HEK293 (cell line): ENCODE data around the gene BORCS6.

ENCODE experiments used
- CTCF ChIA-PET: fragments of 350-600 bp; formaldehyde crosslinking; extraction: SDS; loops from one replicate; lab custom pipeline; 2021; ENCODE audit warnings: antibody characterized with exemption; lab: Yijun Ruan, JAX
- POLR2A ChIA-PET: fragments of 300-600 bp; formaldehyde crosslinking; extraction: SDS; loops from one replicate; lab custom pipeline; 2020; ENCODE audit warnings: antibody characterized with exemption, inconsistent platforms; lab: Yijun Ruan, JAX
- H3K27ac ChIP-seq: fragments of 200-500 bp; sonication (Bioruptor generic); 2 replicates; pipeline ENCODE4 v1.5.1; 2014; ENCODE audit warnings: low read depth, low read length, control low read depth, inconsistent platforms; ENCODE audit errors: extremely low read depth
- H3K36me3 ChIP-seq, 2 experiments: fragments of 200-500 bp in 1 of 2; sonication (Bioruptor generic) in 1 of 2; 1 replicate in 1 of 2; 2 replicates in 1 of 2; pipeline ENCODE4 v1.5.1; 2014 to 2017; ENCODE audit warnings: inconsistent platforms in 2 of 2, low read length in 2 of 2; ENCODE audit not compliant: control insufficient read depth in 2 of 2, insufficient read depth in 1 of 2
- H3K4me1 ChIP-seq: fragments of 200-500 bp; sonication (Bioruptor generic); 2 replicates; pipeline ENCODE4 v1.5.1; 2014; ENCODE audit warnings: mild to moderate bottlenecking, low read length, inconsistent platforms; ENCODE audit not compliant: control insufficient read depth, insufficient read depth
- H3K4me3 ChIP-seq: 2 replicates; pipeline ENCODE4 v1.5.1; 2011; ENCODE audit warnings: low read depth, mild to moderate bottlenecking, control low read depth, low read length, moderate library complexity
- H3K9me3 ChIP-seq: fragments of 200-500 bp; sonication (Bioruptor generic); 2 replicates; pipeline ENCODE4 v1.5.1; 2014; ENCODE audit warnings: low read depth, low read length, inconsistent platforms; ENCODE audit not compliant: control insufficient read depth, insufficient read depth
- BCL11B ChIP-seq: fragments of 450-650 bp; formaldehyde crosslinking; IDR thresholded peaks from 2 replicates; pipeline ENCODE4 v1.5.1; 2016; ENCODE audit warnings: low read depth, missing biosample characterization, missing genetic modification characterization
- MEIS1 ChIP-seq: sonication (generic); formaldehyde crosslinking; IDR thresholded peaks from 2 replicates; pipeline ENCODE4 v1.8.1; 2022; ENCODE audit warnings: missing genetic modification reagents, mild to moderate bottlenecking, borderline replicate concordance
- OSR2 ChIP-seq: fragments of 450-650 bp; formaldehyde crosslinking; IDR thresholded peaks from 2 replicates; pipeline ENCODE4 v1.5.1; 2016; ENCODE audit warnings: missing biosample characterization, missing genetic modification characterization
- PRDM2 ChIP-seq: fragments of 450-650 bp; formaldehyde crosslinking; IDR thresholded peaks from 2 replicates; pipeline ENCODE4 v1.5.1; 2016; ENCODE audit warnings: missing biosample characterization, missing genetic modification characterization, borderline replicate concordance
- SCRT1 ChIP-seq: fragments of 450-650 bp; formaldehyde crosslinking; IDR thresholded peaks from 2 replicates; pipeline ENCODE4 v1.5.1; 2016; ENCODE audit warnings: missing biosample characterization, missing genetic modification characterization, borderline replicate concordance
- SP3 ChIP-seq: fragments of 450-650 bp; formaldehyde crosslinking; IDR thresholded peaks from 2 replicates; pipeline ENCODE4 v1.5.1; 2016; ENCODE audit warnings: missing biosample characterization, missing genetic modification characterization
- YY2 ChIP-seq: fragments of 450-650 bp; formaldehyde crosslinking; IDR thresholded peaks from 2 replicates; pipeline ENCODE4 v1.5.1; 2016; ENCODE audit warnings: missing biosample characterization, missing genetic modification characterization
- ZNF239 ChIP-seq: fragments of 450-650 bp; formaldehyde crosslinking; IDR thresholded peaks from 2 replicates; pipeline ENCODE4 v1.5.1; 2016; ENCODE audit warnings: missing biosample characterization, missing genetic modification characterization
- ZNF292 ChIP-seq: fragments of 450-650 bp; formaldehyde crosslinking; IDR thresholded peaks from 2 replicates; pipeline ENCODE4 v1.5.1; 2016; ENCODE audit warnings: low read depth, missing biosample characterization, missing genetic modification characterization, borderline replicate concordance
- ZNF362 ChIP-seq: fragments of 450-650 bp; formaldehyde crosslinking; IDR thresholded peaks from 2 replicates; pipeline ENCODE4 v1.5.1; 2016; ENCODE audit warnings: missing biosample characterization, missing genetic modification characterization
- ZNF366 ChIP-seq: fragments of 450-650 bp; formaldehyde crosslinking; conservative IDR thresholded peaks from 2 replicates; pipeline ENCODE4 v1.5.1; 2016; ENCODE audit warnings: missing biosample characterization, missing genetic modification characterization
- ZNF394 ChIP-seq: fragments of 450-650 bp; formaldehyde crosslinking; IDR thresholded peaks from 2 replicates; pipeline ENCODE4 v1.5.1; 2016; ENCODE audit warnings: missing biosample characterization, missing genetic modification characterization, mild to moderate bottlenecking, moderate library complexity, borderline replicate concordance
- ZNF488 ChIP-seq: fragments of 450-650 bp; formaldehyde crosslinking; IDR thresholded peaks from 2 replicates; pipeline ENCODE4 v1.5.1; 2016; ENCODE audit warnings: missing biosample characterization, missing genetic modification characterization
- ZNF501 ChIP-seq: fragments of 450-650 bp; formaldehyde crosslinking; IDR thresholded peaks from 2 replicates; pipeline ENCODE4 v1.5.1; 2016; ENCODE audit warnings: missing biosample characterization, missing genetic modification characterization
- ZNF514 ChIP-seq: fragments of 450-650 bp; formaldehyde crosslinking; IDR thresholded peaks from 2 replicates; pipeline ENCODE4 v1.5.1; 2016; ENCODE audit warnings: missing biosample characterization, missing genetic modification characterization
- ZNF600 ChIP-seq: fragments of 450-650 bp; formaldehyde crosslinking; IDR thresholded peaks from 2 replicates; pipeline ENCODE4 v1.5.1; 2016; ENCODE audit warnings: missing biosample characterization, missing genetic modification characterization
- ZNF777 ChIP-seq: fragments of 450-650 bp; formaldehyde crosslinking; IDR thresholded peaks from 2 replicates; pipeline ENCODE4 v1.5.1; 2017; ENCODE audit warnings: missing biosample characterization, missing genetic modification characterization, borderline replicate concordance
- ZNF830 ChIP-seq: fragments of 450-650 bp; IDR thresholded peaks from 2 replicates; pipeline ENCODE4 v1.5.0; 2018; ENCODE audit warnings: missing biosample characterization, missing genetic modification characterization, low read depth, mild to moderate bottlenecking, moderate library complexity

Gene BORCS6

GRCh38 chr17:8141741-8142140 lies 48.2 kb downstream of the BORCS6 start (continued):
- no peak for TF ChIP-seq ZNF488 (tag by site-specific recombination)
- TF ChIP-seq YY2 (tag by site-specific recombination): no peak

GRCh38 chr17:8141045-8141444 lies 48.9 kb downstream of the BORCS6 start:
- Histone ChIP-seq H3K27ac (no peak overlapping the region), H3K4me3 (no peak overlapping the region), H3K4me1 (0 out of 2 replicates have a peak, but pooled peaks cover 4% of the 10 kb centered on the region), H3K9me3 (no peaks in the 10 kb centered on the region), H3K36me3 (peaks cover 0 to 51% of the 10 kb centered on the region in 2 experiments; a peak in 1 of 3 replicates)
- ChIA-PET CTCF (interaction anchor here (0.6 to 7.1 kb wide), 7 partner anchors 9 to 765 kb away, joined by 3 to 91 read pairs (median 4); partner anchors contain the start of gene PER1), POLR2A (interaction anchor here (1.0 to 4.5 kb wide), 5 partner anchors 17 to 148 kb away, joined by 4 to 31 read pairs (median 9); partner anchors contain the start of genes AURKB, HES7 and RANGRF)
- 0 out of 2 replicates have a peak, but pooled peaks have one; percentile 27 for TF ChIP-seq ZNF600
- no peak for TF ChIP-seq ZNF366 (tag by site-specific recombination)
- TF ChIP-seq ZNF239: no peak
- no peak for TF ChIP-seq OSR2 (tag by site-specific recombination)

DNA sequence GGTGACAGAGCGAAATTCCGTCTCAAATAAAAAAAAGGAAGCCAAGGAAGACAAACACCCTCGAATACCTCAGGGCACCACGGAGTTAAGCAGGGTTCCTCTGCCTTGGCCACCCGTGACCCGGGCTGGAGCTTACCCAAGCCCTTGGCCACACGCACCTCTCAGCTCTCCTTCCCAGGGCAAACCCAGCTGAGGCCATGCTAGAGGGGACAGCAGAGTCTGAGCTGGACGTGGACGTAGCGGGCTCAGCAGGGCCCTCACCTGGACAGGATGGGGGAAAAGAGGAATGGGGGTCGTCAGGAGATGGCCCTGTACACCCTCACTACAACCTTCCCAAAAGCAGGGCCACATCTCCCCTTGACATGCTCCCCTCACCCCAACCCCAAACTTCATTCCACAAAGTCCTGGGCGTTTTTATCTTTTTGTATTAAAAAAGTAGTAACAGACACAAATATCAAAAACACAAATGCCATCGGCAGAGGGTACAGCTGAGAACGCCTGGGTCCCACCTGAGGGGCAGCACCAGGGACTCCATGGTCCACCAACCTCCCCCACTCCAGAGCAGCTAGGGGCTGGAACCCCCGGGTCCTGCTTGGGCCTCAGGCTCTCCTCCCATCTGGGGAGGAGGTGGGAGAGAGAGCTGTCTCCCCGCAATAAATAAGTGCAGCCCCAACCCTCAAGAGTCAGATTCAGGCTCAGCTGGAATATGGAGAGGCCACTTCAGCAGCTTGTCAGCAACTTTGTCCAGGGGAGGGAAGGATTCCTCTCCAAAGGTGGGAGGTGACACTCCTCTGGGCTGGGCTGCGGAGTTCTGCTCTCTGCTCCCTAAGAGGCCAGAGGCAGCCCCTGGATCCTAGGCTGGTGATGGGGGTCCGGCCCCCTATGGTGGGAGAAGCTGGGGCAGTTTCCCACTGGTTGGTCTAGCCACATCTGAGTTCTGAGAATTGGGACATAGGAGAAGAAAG lies 49.6 kb downstream of the BORCS6 start:
- POLR2A ChIA-PET: interaction anchor here (1.0 to 4.5 kb wide), 7 partner anchors 17 to 148 kb away, joined by 4 to 31 read pairs (median 7); partner anchors contain the start of genes AURKB, HES7 and RANGRF
- TF ChIP-seq BCL11B (no peak), ZNF362 (tag by site-specific recombination) (no peak), SCRT1 (tag by site-specific recombination) (no peak), SP3 (no peak), ZNF292 (tag by site-specific recombination) (no peak), MEIS1 (CRISPR knock-in tag) (no peak), PRDM2 (tag by site-specific recombination) (no peak), ZNF777 (tag by site-specific recombination) (no peak), ZNF501 (tag by site-specific recombination) (no peak), ZNF830 (no peak), ZNF514 (tag by site-specific recombination) (no peak), ZNF394 (no peak)
- TF ChIP-seq, all 188 proteins: peak for 0
- Histone ChIP-seq H3K27ac (no peak overlapping the region), H3K9me3 (no peaks in the 10 kb centered on the region), H3K4me3 (no peak overlapping the region), H3K36me3 (peaks cover 0 to 44% of the 10 kb centered on the region in 2 experiments; a peak in 1 of 3 replicates), H3K4me1 (0 out of 2 replicates have a peak, but pooled peaks cover 4% of the 10 kb centered on the region)
- CTCF ChIA-PET: interaction anchor here (0.6 to 7.1 kb wide), 9 partner anchors 10 to 766 kb away, joined by 3 to 91 read pairs (median 4); partner anchors contain the start of gene PER1
